GM19468 (cell line): ENCODE results near the gene CDCA8.

Experiments
- ATAC-seq: cut with Tn5 transposase; IDR thresholded peaks from one replicate; pipeline ENCODE4 v1.9.1; 2021; ENCODE audit warnings: mild to moderate bottlenecking, moderate library complexity, moderate number of reproducible peaks; ENCODE audit not compliant: unreplicated experiment; ENCODE audit errors: extremely low read depth

The CDCA8 gene

DNA sequence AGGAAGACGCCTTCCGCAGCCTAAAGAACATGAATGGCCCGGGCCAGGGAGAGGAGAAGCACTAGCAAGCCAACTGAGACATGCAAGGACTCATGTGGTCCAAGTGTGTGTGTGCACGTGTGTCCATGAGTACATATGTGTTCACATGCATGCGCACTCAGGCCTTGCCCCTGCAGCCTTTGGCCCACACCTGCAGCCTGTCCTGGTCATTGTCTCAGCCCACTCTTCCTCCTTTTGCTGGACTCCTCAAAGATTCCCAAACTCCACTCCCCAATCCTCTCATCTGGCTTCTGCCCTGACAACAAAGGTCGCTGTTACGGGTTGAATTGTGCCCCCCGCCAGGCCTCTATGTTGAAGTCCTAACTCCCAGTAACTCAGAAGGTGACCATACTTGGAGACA, 21.9 kb downstream of the CDCA8 start:
- no peak for ATAC-seq

- no peak for ATAC-seq
Measured at GRCh38 chr1:37714689-37715088, 22.4 kb downstream of the CDCA8 start.

DNA sequence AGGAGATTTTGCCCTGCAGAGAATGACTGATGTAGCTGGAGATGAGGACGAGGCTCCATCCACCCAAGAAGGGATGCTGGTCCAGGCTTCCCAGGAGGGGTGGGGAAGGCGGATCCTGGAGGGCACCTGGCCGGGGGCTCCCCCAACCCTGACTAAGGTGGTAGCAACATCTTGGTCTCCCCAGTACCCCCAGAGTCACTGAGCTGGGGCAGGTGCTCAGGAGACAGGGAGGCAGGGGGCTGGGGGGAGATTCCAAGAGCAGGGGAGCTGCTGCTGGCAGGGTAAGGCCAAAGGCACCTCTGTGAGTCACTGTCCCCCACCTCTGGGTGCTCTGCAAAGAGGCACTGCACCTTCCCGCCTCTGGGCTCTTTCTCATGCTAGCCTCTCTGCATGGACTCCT, 24.0 kb downstream of the CDCA8 start:
- ATAC-seq, result no peak

DNA sequence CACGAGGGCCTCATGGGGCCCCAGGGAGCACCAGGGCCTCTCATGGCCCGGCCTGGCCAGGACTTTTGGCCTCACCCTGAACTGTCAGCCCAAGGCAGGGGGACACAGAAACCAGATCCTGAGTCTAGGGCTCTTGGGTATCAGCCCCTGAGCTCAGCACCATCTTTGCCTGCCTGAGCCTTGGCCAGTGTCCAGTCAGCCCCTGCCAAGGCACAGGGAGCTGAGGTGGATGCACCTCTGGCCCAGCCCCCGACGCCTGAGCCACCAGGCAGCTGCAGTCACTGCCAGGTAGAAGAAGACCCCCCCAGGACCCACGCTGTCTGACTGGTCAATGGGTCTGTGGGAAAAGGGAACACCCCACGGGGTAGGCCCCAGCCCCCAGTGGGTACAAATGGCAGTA, 25.3 kb downstream of the CDCA8 start:
- ATAC-seq, result no peak

- ATAC-seq, result no peak
Measured at GRCh38 chr1:37718181-37718900, 26.0 kb downstream of the CDCA8 start.

DNA sequence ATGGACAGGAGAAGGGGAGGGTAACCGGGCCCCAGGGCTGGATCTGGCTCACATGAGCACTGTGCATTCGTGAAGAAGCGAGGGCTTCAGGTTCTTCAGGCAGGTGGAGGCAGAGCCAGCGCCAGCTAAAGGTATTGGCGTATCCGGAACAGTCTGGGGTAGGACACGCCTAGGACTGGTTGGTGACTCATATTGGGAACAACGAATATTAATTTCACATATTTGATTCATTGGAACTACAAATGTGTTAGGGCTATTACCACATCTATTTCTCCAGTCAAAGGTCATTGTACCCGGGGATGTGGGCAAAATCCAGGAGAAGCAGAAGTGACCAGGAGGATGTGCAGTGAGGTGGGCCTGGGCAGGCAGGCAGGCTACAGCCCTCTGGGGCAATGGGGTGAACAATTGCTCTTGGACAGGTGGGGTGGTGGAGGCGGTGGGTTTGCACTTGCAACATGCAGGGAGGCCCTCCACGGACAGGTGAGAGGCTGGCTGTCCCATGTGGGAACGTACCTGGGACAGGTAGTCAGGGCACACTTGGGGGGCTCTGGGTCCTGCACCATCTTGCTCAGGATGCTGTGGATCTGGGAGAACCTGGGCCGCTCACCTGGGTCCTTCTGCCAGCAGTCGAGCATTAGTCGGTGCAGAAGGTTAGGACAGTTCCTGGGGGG, 26.7 kb downstream of the CDCA8 start:
- ATAC-seq, result no peak

GRCh38 chr1:37719572-37720195, 27.4 kb downstream of the CDCA8 start:
- ATAC-seq, result no peak

DNA sequence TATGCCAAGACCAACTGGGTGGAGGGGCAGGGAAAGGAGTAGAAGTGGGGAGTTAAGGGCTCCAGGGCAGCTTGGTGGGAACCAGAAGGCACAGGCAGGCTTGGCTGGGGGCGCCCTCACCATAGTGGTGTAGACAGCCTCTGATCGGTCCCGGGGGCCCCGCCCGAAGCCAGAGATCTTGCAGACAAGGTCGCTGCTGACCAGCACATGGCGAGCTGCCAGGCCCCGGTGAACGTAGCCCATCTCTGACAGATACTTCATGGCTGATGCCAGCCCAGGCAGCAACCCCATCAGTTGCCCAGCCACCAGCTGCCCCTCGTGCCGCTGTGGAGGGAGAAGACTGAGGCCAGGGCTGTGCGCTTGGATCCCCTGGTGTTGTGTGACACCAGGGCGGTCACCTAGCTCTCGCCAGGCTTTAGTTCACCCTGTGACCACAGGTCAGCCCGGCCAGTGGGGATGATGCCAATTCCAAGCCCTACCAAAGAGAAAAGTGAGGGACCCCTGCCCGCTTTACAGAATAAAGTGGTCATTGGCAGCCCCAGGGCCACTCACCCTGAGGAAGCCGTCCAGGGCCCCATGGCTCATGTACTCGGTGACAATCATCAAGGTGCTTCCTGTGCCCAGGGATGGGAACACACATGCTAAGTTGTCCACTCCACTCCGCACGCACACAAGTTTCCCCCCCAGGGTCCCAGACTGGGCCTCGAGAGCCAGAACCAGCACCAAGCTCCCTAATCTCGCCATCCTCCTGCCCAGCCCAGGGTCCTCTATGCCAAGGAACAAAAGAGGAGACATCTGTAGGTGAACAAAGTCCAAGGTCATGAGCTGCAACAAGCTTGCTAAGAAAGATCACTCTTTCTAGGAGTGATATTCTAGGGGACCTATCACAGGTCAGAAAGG, 28.2 kb downstream of the CDCA8 start:
- no peak for ATAC-seq

- no peak for ATAC-seq
Measured at GRCh38 chr1:37721565-37721964, 29.2 kb downstream of the CDCA8 start.

DNA sequence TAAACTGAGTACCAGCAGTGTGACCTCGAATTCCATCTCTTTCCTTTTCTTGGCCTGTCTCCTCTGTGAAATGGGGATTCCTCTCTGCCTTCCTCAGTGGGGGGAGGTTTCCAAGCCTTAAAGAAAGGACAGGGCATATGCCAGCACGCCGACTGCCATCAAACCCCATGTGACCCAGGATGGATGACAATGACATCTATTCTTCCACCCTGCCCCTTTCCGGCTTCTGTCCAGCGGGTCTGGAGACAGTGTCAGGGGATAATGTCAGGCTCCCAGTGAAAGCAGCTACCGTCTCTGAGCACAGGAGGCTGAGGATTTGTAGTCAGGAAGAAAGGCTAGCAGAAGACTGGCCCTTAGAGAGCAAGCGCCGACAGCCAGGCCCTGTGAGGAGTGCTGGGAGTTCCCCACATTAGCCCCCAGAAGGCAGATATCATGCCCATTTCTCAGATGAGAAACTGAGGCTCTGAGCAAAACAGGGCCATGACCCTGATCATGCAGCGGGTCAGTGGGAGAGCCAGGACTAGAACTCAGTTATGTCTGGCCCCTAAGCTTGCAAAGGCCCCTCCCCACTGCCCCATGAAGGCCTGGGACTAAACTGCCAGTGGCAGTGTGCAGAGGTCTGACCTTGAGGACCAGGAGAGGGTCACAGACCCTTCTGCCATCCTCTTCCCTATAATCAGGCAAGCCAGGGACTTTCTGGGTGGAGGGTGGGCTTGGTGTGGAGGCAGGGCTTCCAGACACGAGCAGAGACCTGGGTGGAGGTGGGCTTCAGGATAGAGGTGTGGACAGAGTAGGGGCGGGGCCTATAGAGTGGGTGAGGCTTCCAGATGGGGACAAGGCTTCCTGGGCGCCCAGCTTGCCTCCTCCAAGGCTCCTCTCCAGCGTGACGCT, 30.1 kb downstream of the CDCA8 start:
- no peak for ATAC-seq

- no peak for ATAC-seq
Measured at GRCh38 chr1:37723072-37723389, 30.7 kb downstream of the CDCA8 start.

DNA sequence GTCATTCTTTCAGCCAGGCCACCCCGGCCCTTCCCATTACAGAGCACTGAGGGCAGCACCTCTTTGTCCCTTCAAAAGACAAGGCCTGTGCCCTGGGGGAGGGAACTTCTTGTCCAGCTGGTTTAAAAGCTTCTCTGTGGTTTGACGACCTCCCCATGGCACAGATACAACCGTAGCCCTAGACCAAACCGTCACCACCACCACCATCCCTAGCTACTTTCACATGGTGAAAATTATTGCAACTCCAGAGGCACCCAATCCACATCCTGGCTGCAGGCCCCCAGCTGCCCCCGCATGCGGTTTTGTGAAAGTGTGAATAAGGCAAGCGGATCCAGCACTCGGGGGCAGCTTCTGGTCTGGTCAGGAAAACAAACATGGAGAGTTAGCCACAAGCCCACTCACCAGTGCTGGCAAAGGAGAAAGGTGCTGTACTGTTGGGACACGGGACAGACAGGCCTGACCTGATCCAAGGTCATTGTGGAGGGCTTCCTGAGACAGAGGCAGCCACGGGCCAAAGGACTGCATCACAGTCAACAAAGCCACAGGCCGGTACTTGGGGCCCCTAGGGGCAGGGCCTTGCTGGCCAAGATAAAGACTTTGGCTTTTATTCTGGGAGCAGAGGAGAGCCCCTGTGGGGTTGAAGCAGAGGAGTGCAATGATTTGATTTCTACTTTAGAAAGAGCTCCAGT, 31.2 kb downstream of the CDCA8 start:
- ATAC-seq, result no peak

DNA sequence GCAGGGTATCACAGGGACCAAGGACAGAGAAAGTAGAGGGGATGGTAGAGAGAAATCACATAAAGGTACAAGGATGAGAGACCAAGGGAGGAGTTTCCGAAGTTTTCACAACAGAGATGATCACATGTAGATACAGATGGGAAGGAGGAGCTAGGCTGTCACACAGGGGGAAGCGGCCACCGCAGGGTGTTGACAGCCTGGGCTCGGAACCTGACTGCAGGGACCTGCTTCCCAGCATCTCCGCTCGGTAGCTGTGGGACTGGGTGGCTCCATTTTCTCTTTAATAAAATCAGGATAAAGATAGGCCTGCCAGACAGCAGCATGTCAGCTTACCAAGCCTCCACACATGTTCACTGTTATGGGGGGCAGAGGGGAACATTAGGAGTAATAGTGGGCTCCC, 32.3 kb downstream of the CDCA8 start:
- no peak for ATAC-seq

DNA sequence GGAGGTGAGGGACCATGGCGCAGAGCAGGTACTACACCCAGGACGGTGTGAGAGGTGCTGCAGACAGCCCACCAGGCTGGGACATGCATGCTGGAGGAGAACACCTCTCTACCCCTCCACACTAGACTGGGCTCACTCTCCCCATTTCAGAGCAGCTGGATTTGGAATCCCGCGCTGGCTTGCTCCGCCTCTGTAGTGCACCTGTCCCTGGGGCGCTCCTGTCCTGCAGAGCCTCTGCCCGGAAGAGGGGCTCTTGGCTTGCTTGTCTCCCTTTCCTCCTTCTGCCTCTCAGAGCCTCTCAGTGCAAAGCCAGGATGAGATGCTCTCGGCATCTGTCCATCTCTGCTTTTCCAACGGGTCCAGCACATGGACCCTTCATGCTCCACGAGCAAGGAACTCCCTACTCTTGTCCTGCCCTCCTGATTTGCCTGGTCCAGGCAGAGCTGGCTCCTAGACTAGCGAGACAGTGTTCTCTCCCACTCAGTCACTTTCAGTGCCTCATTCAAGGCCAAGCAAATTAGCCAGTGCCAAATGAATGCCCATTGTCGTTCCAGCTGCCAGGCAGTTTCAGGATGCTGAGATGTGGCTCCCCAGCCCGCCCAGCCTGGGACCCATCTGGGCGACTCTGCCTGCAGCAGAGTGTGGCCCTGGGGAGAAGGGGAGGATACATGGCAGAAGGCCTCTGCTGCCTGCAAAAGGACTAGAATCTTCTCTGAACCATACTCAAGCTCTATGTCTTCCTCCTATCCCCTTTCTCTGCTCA, 33.7 kb downstream of the CDCA8 start:
- ATAC-seq, result no peak

- no peak for ATAC-seq
Measured at GRCh38 chr1:37726751-37727585, 34.7 kb downstream of the CDCA8 start.

- ATAC-seq, result no peak
Measured at GRCh38 chr1:37728416-37728815, 36.1 kb downstream of the CDCA8 start.

DNA sequence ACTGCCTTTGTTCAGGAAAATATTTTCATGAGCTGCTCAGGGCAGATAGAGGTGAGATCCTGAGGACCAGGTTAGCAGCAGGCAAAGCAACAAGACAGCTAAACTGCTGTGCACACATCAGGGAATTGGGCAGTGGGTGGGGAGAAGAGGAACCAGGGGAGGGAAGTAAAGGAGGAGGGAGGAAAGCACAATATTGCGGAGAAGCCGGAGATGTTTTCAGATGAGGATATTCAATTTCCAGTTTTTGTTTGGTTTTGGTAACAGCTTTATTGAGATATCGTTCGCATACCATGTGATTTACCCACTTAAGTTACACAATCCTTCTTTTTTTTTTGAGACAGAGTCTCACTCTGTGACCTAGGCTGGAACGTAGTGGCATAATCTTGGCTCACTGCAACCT, 38.1 kb downstream of the CDCA8 start:
- ATAC-seq, result no peak
